K562 (cell line): Measurements from ENCODE around the gene RNASE13. TPM values are rescaled to one million over a fixed set of nuclear protein-coding genes. Genes with fewer than 3 reads are reported as not detected.
A peak's percentile ranks its signal among the peaks of the same experiment; 100 is the strongest.

Experiments used
- ATAC-seq: fragments of 200-7000 bp; cut with Tn5 transposase; 3 replicates; pipeline ENCODE4 v1.9.1; 2020; ENCODE audit warnings: moderate library complexity
- BruUV-seq: library from RNA; stranded (reverse); fragments of 400-500 nt; replicated peaks from 2 replicates; lab custom pipeline; 2021; lab: Mats Ljungman, UMichigan
- CTCF ChIA-PET: fragments of 300-600 bp; formaldehyde crosslinking; extraction: SDS; loops from one replicate; lab custom pipeline; 2021; ENCODE audit warnings: low intra/inter-chr PET ratio; lab: Yijun Ruan, JAX
- POLR2A ChIA-PET: fragments of 300-600, 350-650 bp; sonication (Branson Sonifier 250); formaldehyde crosslinking; extraction: SDS; loops from one replicate; lab custom pipeline; 2021; ENCODE audit warnings: antibody characterized with exemption, inconsistent platforms; lab: Yijun Ruan, JAX
- DNase-seq, 4 experiments: peaks; one replicate each; pipeline versions ENCODE4 v3.0.0 to v3.0.0-alpha.2; 2011 to 2018; ENCODE audit warnings: low spot score in 3 of 4, mixed read lengths in 3 of 4; ENCODE audit errors: extremely low read depth in 1 of 4
- FAIRE-seq: peaks from 2 replicates; lab custom pipeline; 2011; peaks lifted over from hg19 to GRCh38; lab: Jason Lieb, UNC
- H2AFZ ChIP-seq: 2 replicates; pipeline ENCODE4 v1.6.0; 2011; ENCODE audit warnings: low read depth, low read length, control low read depth, inconsistent platforms
- H3K27ac ChIP-seq: fragments of 200-600 bp; 3 replicates; pipeline ENCODE4 v1.8.0; 2011; ENCODE audit warnings: low read depth, mild to moderate bottlenecking, control low read depth, inconsistent platforms, low read length, moderate library complexity, mixed read lengths; ENCODE audit errors: extremely low read depth
- H3K27me3 ChIP-seq, 2 experiments: fragments of 300-600 bp in 1 of 2; 2 replicates in 1 of 2; 3 replicates in 1 of 2; pipeline versions ENCODE4 v1.6.0 to v1.8.0; 2011; ENCODE audit warnings: inconsistent platforms in 2 of 2, low read length in 2 of 2, mild to moderate bottlenecking in 1 of 2, mixed read lengths in 1 of 2, moderate library complexity in 1 of 2; ENCODE audit not compliant: control insufficient read depth in 2 of 2, insufficient read depth in 2 of 2
- H3K36me3 ChIP-seq: fragments of 300-600 bp; 3 replicates; pipeline ENCODE4 v1.8.0; 2011; ENCODE audit warnings: mild to moderate bottlenecking, low read length, inconsistent platforms; ENCODE audit not compliant: control insufficient read depth, insufficient read depth
- H3K4me1 ChIP-seq, 2 experiments: fragments of 200-600 bp in 1 of 2; replicated peaks in 1 of 2; 2 replicates in 1 of 2; 3 replicates in 1 of 2; pipeline versions ENCODE4 v1.5.1 to v1.8.0; 2011; ENCODE audit warnings: inconsistent platforms in 2 of 2, low read length in 2 of 2, mild to moderate bottlenecking in 1 of 2, mixed read lengths in 1 of 2, moderate library complexity in 1 of 2; ENCODE audit not compliant: control insufficient read depth in 2 of 2, insufficient read depth in 2 of 2
- H3K4me2 ChIP-seq: 2 replicates; pipeline ENCODE4 v1.6.1; 2011; ENCODE audit warnings: low read length, control low read depth, inconsistent platforms, mixed read lengths; ENCODE audit not compliant: insufficient read depth
- H3K4me3 ChIP-seq: fragments of 200-600 bp; sonication (generic), shearing (Covaris generic); 2 replicates; pipeline ENCODE4 v1.5.1; 2016; ENCODE audit warnings: control low read depth, inconsistent platforms
- H3K79me2 ChIP-seq: fragments of 200-600 bp; 3 replicates; pipeline ENCODE4 v1.8.0; 2011; ENCODE audit warnings: low read length, inconsistent platforms; ENCODE audit not compliant: control insufficient read depth, insufficient read depth
- H3K9ac ChIP-seq, 2 experiments: 2 replicates each; pipeline versions ENCODE4 v1.6.0 to v1.6.1; 2011; ENCODE audit warnings: low read depth in 2 of 2, low read length in 2 of 2, control low read depth in 1 of 2, inconsistent platforms in 1 of 2, mild to moderate bottlenecking in 1 of 2, mixed read lengths in 1 of 2; ENCODE audit not compliant: insufficient read depth in 1 of 2
- H3K9me1 ChIP-seq: one replicate; pipeline ENCODE4 v1.6.0; 2011; ENCODE audit warnings: inconsistent platforms, mild to moderate bottlenecking, low read length, moderate library complexity; ENCODE audit not compliant: control insufficient read depth, insufficient read depth
- H3K9me3 ChIP-seq: replicated peaks from 2 replicates; pipeline ENCODE4 v1.5.1; 2011; ENCODE audit warnings: low read depth, low read length, inconsistent platforms; ENCODE audit not compliant: control insufficient read depth, insufficient read depth
- H4K20me1 ChIP-seq: replicated peaks from 2 replicates; pipeline ENCODE4 v1.6.1; 2011; ENCODE audit warnings: low read length, inconsistent platforms, mixed read lengths; ENCODE audit not compliant: control insufficient read depth, insufficient read depth
- ASH1L ChIP-seq: fragments of 450-650 bp; IDR thresholded peaks from 2 replicates; pipeline ENCODE4 v1.6.1; 2018; ENCODE audit warnings: borderline replicate concordance, mild to moderate bottlenecking, low read depth; ENCODE audit not compliant: partially characterized antibody
- KLF1 ChIP-seq: fragments of 450-650 bp; IDR thresholded peaks from 2 replicates; pipeline ENCODE4 v1.6.1; 2016; ENCODE audit warnings: missing genetic modification characterization, missing compliant biosample characterization
- ZNF232 ChIP-seq: sonication (generic); formaldehyde crosslinking; IDR thresholded peaks from 2 replicates; pipeline ENCODE4 v1.8.0; 2022; ENCODE audit warnings: mild to moderate bottlenecking, missing genetic modification reagents
- ZNF24 ChIP-seq: fragments of 450-650 bp; IDR thresholded peaks from 2 replicates; pipeline ENCODE4 v1.6.1; 2016
- ZNF551 ChIP-seq: fragments of 250-450 bp; sonication (Bioruptor Pico); IDR thresholded peaks from 2 replicates; pipeline ENCODE4 v1.5.0; 2021; ENCODE audit warnings: mild to moderate bottlenecking, moderate library complexity
- WGBS: fragments of 100-300 bp; shearing (Covaris generic); methylation state at CpG from one replicate; pipeline ENCODE4 v1.1.6; 2016; ENCODE audit warnings: low coverage, mixed read lengths; ENCODE audit not compliant: insufficient coverage; ENCODE audit errors: missing lambda C conversion rate; 5-methylcytosine and 5-hydroxymethylcytosine counted together
- in situ Hi-C: fragments of 300-500 bp; cut with MboI; formaldehyde crosslinking; loops from 4 replicates; pipeline ENCODE4 v1.15.0; 2018; ENCODE audit warnings: inconsistent platforms, mixed read lengths
- intact Hi-C: fragments of 100-400 bp; cut with micrococcal nuclease; formaldehyde crosslinking; loops from 2 replicates; pipeline ENCODE4 v1.14.2; 2022
- polyA plus RNA-seq, 8 experiments: library from polyadenylated mRNA; depleted of rRNA in 4 of 8; stranded (reverse) in 5 of 8; unstranded in 3 of 8; fragments of >200 nt; fragmentation: Nextera tagmentation in 2 of 8; fragmentation: Illumina TruSeq in 1 of 8; extraction: Ambion mirVana in 2 of 8; extraction: Trizol in 1 of 8; gene quantifications; 2 replicates each; pipeline versions ENCODE4 v1.2.1 to v1.2.3, GENCODE V29; 2011 to 2014; ENCODE audit warnings: inconsistent platforms in 1 of 8, missing spikeins in 1 of 8
- total RNA-seq, 7 experiments: library from RNA; depleted of rRNA in 6 of 7; stranded (reverse); fragments of >200 nt in 6 of 7; fragmentation: Illumina TruSeq in 2 of 7; extraction: Trizol in 2 of 7; gene quantifications; 2 replicates each; pipeline versions ENCODE4 v1.2.1 to v1.2.3, GENCODE V29; 2011 to 2021; ENCODE audit warnings: low replicate concordance in 1 of 7
- TF ChIP-seq, protein P1 (sequence below): sonication (generic); formaldehyde crosslinking; IDR thresholded peaks from 2 replicates; pipeline ENCODE4 v1.8.0; 2022; ENCODE audit warnings: missing genetic modification reagents, mild to moderate bottlenecking, moderate library complexity, borderline replicate concordance
- TF ChIP-seq, protein P2 (sequence below), 3 experiments: IDR thresholded peaks in 2 of 3; conservative IDR thresholded peaks in 1 of 3; 2 replicates each; pipeline ENCODE4 v1.5.1; 2011 to 2012; ENCODE audit warnings: low read length in 3 of 3, mild to moderate bottlenecking in 3 of 3, control low read depth in 2 of 3, improper control_type of control experiment in 1 of 3, inconsistent platforms in 1 of 3, low read depth in 1 of 3, mixed read lengths in 1 of 3, moderate library complexity in 1 of 3; ENCODE audit not compliant: insufficient read depth in 2 of 3

RNASE13 gene
- total and polyA plus RNA-seq, 9 of the 15 experiments (the other 6 are each of a cell fraction or from before 2014, with no cell fraction given): not detected

DNA sequence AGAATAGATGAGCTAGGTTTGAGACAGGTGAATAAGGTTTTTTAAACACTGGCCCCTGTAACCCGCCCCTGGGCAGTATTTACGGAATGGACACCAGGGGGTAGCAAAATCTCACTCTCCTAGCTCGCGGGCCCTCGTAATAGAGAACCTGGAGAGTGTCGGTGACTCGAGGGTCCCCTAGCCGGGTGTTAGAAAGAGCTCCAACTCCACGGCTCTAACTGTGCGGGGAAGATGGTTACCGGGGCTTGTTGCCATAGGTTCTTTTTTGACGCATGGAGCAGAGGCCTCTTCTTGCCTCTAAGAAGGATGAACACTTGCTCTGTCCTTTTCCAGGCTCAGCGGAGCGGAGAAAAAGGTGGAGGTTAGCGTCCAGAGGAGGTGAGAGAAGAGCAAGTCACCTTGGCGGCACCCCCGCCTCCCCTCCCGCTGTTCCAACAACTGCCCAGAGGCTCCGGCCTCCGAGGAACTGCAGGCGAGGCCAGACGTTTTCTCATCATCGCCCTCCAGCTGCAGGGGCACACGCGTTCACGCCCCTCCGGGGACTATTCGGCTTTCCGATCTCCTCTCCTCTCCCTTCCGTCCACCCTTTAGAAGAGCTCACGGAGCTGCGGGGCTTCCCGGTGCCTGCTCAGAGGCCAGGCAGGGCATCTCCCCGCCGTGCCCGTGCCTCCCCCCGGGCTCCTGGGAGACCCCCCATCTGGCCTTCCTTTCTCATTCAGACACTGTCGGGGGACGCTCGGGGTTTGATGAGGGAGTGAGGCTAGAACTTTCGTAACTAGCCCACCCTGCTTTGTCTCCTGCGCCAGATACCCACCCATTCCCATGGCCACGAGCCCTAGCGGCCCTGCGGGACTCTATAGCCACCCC, 34.1 kb upstream of the RNASE13 start (continued):
- no peak for TF ChIP-seq ASH1L
- TF ChIP-seq, protein P1, sequence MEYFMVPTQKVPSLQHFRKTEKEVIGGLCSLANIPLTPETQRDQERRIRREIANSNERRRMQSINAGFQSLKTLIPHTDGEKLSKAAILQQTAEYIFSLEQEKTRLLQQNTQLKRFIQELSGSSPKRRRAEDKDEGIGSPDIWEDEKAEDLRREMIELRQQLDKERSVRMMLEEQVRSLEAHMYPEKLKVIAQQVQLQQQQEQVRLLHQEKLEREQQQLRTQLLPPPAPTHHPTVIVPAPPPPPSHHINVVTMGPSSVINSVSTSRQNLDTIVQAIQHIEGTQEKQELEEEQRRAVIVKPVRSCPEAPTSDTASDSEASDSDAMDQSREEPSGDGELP (CRISPR knock-in tag): peak; percentile 22; the same call in 1 of the 2 replicates

DNA sequence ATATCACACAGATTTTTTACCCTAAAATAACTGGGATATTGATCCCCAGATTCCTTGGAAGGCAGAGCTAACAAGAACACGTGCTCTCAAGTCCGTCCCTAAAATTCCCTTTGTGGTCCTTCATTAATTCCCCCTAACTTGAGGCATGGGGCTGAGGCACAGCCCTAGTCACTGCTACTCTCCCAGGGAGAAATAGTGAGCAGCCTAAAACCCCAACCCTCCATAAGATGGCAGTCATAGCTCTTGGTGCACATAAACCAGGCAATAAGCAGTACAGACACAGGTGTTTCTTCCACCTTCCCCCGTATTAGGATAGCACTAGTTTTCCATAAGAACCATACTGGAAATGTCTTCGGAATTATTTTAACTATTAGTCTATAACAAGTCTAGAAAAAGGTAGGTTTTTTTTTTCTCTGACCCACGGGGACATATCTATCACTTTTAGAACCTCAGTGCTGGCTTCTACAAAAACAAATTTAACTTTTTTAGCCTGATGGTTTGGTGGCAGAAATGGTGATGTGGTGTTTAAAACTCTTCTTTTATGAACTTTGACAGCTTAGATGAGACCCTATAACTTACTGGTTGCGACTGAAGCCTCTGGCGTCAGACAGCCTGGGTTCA, 32.4 kb upstream of the RNASE13 start:
- Histone ChIP-seq H4K20me1 (no peaks in the 10 kb centered on the region), H3K9me3 (no peaks in the 10 kb centered on the region), H2AFZ (no peak overlapping the region), H3K4me1 (peaks cover 2 to 34% of the 10 kb centered on the region in 2 experiments; a peak in 3 of 5 replicates), H3K9me1 (no peaks in the 10 kb centered on the region), H3K9ac (no peak overlapping the region), H3K4me3 (no peak overlapping the region), H3K27me3 (no peaks in the 10 kb centered on the region), H3K27ac (no peak overlapping the region), H3K36me3 (no peaks in the 10 kb centered on the region), H3K4me2 (no peak overlapping the region), H3K79me2 (no peaks in the 10 kb centered on the region; the same call in 2 of the 3 replicates)
- BruUV-seq: no TSS peak
- intact Hi-C loops (loop anchor here (1.0 kb wide), 1 partner anchor 53 kb away; no protein-coding TSS in a partner anchor), in situ Hi-C loops (no loop called here)
- CTCF ChIA-PET: interaction anchor here (0.6 to 4.6 kb wide), 3 partner anchors 8 to 48 kb away, joined by 3 to 54 read pairs (median 5); no protein-coding TSS in a partner anchor
- WGBS: 11% methylated on average over 7 of the region's 7 CpGs
- peak; percentile 43; the same call in 2 of the 3 replicates for ATAC-seq
- POLR2A ChIA-PET: interaction anchor here (1.1 to 1.4 kb wide), 2 partner anchors 26 to 38 kb away, joined by 3 to 5 read pairs; no protein-coding TSS in a partner anchor
- FAIRE-seq: no peak
- peak in 2 of 4 experiments; percentile 29 to 30 for DNase-seq
- TF ChIP-seq ZNF551 (CRISPR knock-in tag) (no peak), KLF1 (tag) (no peak), ZNF24 (peak; percentile 41; the same call in 1 of the 2 replicates), ZNF232 (CRISPR knock-in tag) (no peak)
- TF ChIP-seq, protein P2, sequence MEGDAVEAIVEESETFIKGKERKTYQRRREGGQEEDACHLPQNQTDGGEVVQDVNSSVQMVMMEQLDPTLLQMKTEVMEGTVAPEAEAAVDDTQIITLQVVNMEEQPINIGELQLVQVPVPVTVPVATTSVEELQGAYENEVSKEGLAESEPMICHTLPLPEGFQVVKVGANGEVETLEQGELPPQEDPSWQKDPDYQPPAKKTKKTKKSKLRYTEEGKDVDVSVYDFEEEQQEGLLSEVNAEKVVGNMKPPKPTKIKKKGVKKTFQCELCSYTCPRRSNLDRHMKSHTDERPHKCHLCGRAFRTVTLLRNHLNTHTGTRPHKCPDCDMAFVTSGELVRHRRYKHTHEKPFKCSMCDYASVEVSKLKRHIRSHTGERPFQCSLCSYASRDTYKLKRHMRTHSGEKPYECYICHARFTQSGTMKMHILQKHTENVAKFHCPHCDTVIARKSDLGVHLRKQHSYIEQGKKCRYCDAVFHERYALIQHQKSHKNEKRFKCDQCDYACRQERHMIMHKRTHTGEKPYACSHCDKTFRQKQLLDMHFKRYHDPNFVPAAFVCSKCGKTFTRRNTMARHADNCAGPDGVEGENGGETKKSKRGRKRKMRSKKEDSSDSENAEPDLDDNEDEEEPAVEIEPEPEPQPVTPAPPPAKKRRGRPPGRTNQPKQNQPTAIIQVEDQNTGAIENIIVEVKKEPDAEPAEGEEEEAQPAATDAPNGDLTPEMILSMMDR (IDR thresholded peaks at IDR 0.05 in 2 of 3, conservative IDR thresholded peaks at IDR 0.05 in 1 of 3; ENCODE audit: insufficient read depth in 2 of 3, low read depth in 1 of 3, low read length in 3 of 3): peak; percentile 15 to 51 (median 49); a peak in 4 of 6 replicates
